ENCODE measurements around the gene HDAC1.

Gene HDAC1

DNA sequence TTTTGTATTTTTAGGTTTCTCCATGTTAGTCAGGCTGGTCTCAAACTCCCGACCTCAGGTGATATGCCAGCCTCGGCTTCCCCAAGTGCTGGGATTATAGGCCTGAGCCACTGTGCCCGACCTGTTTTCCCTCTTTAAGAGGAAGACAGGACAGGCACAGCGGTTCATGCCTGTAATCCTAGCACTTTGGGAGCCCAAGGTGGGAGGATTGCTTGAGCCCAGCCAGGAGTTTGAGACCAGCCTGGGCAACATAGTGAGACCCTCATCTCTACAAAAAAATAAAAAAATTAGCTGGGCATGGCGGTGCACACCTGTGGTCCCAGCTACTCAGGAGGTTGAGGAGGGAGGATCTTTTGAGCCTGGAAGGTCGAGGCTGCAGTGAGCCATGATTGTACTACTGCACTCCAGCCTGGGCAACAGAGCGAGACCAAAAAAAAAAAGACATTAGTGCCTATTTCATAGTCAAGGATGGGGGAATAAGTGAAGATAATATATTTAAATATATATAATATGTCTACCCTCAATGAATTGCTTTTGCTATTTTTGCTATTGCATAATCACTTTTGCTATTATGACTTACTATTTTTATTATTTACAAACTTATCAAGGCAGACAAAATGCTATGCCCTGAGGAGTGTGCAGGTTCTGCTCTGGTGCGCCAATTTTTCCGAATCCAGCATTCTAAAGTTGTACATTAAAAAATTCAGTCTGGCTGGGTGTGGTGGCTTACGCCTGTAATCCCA is 26.4 kb downstream of the HDAC1 start:
- TF ChIP-seq, protein P1, sequence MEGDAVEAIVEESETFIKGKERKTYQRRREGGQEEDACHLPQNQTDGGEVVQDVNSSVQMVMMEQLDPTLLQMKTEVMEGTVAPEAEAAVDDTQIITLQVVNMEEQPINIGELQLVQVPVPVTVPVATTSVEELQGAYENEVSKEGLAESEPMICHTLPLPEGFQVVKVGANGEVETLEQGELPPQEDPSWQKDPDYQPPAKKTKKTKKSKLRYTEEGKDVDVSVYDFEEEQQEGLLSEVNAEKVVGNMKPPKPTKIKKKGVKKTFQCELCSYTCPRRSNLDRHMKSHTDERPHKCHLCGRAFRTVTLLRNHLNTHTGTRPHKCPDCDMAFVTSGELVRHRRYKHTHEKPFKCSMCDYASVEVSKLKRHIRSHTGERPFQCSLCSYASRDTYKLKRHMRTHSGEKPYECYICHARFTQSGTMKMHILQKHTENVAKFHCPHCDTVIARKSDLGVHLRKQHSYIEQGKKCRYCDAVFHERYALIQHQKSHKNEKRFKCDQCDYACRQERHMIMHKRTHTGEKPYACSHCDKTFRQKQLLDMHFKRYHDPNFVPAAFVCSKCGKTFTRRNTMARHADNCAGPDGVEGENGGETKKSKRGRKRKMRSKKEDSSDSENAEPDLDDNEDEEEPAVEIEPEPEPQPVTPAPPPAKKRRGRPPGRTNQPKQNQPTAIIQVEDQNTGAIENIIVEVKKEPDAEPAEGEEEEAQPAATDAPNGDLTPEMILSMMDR (IDR thresholded peaks at IDR 0.05; ENCODE audit: insufficient read depth, low read depth, low read length, missing control alignments), result no peak

DNA sequence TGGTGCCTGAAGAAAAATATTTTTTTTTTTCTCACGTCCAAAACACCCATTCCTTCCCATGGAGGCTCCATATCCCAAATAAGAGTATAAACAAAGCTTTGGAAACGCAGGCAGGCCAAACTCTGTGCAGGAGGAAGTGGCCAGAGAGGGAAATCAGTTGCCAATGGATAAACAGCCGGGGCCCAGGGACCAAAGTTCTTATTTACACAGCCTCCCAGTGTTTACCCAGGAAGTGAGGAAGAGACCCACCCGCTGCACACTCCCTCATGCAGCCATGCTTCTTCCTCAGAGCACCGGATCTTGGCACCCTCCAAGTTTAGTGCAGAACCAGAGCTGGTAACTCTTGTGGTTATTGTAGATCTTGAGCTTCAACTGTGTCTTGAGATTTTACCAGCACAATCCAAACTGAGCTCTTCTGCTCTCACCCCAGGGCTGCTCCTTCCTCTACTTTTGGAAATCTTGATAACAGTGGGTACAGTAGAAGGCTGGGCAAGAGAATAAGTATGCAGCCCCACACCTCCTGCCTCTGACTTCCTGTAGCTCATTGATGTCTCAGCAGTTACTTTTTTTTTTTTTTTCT is 29.9 kb downstream of the HDAC1 start:
- TF ChIP-seq, protein P1 (IDR thresholded peaks at IDR 0.05; ENCODE audit: insufficient read depth, low read depth, low read length, missing control alignments), result no peak
- H3K4me3 ChIP-seq (ENCODE audit: low read length), result no peak overlapping the region
- no peak for DNase-seq (ENCODE audit: low read depth)

More for the DNA sequence above, 26.4 kb downstream of the HDAC1 start:
- no peak overlapping the region for H3K4me3 ChIP-seq (ENCODE audit: low read length)
- DNase-seq (ENCODE audit: low read depth), result no peak

DNA sequence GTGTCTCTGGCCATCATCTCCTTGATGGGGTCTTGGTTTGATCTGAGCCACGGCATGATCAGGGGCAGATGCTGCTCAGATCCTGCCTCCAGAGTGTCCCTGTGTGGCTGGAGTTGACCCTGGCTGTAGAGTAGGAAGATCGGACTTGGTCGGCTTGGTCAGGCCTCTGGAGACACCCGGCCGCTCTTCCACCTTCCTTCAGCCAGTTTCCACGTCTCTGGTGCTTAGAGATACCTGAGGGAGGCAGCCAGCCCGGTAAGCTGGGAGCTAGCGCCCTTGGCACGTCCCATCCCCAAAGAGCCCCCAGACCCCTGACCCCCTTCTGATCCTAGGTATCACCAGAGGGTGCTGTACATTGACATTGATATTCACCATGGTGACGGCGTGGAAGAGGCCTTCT is 35.3 kb downstream of the HDAC1 start:
- no peak for DNase-seq (ENCODE audit: low read depth)
- TF ChIP-seq, protein P1 (IDR thresholded peaks at IDR 0.05; ENCODE audit: insufficient read depth, low read depth, low read length, missing control alignments), result no peak
- no peak overlapping the region for H3K4me3 ChIP-seq (ENCODE audit: low read length)

DNA sequence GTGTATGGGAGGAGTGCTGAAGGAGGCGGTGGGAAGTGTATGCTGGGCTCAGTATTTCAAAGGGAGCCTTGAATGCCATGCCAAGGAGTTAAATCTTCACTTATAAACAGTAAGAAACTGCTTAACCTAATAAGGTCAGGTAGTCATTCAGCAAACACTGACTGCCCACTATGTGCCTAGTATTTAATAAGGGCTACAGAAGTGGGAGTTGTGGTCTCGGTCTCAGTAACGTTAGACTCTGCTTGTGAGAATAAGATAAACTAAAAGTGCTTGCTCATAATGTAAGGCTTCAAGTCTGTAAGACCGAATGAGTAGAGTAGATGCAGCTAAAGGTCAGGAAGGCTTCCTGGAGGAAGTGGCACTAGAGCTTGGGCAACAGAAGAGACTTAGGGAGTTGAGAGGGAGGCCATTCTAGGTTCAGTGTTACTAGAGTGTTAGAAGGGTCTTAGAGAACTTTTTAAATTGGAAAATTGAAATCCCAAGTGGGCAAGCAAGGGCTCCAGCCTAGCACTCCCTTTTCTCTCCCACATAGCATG is 38.1 kb downstream of the HDAC1 start:
- no peak overlapping the region for H3K4me3 ChIP-seq (ENCODE audit: low read length)
- DNase-seq (ENCODE audit: low read depth), result no peak
- TF ChIP-seq, protein P1 (IDR thresholded peaks at IDR 0.05; ENCODE audit: insufficient read depth, low read depth, low read length, missing control alignments), result no peak

DNA sequence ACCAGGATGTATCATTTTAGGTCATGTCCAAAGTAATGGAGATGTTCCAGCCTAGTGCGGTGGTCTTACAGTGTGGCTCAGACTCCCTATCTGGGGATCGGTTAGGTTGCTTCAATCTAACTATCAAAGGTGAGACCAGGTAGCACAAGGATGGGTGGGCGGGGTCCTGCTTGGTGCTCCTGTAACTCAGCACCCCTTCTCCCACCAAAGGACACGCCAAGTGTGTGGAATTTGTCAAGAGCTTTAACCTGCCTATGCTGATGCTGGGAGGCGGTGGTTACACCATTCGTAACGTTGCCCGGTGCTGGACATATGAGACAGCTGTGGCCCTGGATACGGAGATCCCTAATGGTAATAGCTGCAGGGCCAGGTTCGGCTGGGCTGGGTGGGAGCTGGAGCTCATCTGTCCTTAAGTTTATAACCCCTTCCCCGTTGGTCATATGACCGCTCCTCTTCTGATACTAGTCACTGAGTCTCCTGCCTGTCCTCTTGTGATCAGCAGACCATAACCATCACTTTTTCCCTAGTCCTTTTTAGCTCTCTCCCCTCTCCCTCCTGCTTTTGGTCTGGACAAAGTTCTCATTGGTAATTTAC is 38.8 kb downstream of the HDAC1 start:
- no peak for DNase-seq (ENCODE audit: low read depth)
- TF ChIP-seq, protein P1 (IDR thresholded peaks at IDR 0.05; ENCODE audit: insufficient read depth, low read depth, low read length, missing control alignments), result no peak
- H3K4me3 ChIP-seq (ENCODE audit: low read length), result no peak overlapping the region

DNA sequence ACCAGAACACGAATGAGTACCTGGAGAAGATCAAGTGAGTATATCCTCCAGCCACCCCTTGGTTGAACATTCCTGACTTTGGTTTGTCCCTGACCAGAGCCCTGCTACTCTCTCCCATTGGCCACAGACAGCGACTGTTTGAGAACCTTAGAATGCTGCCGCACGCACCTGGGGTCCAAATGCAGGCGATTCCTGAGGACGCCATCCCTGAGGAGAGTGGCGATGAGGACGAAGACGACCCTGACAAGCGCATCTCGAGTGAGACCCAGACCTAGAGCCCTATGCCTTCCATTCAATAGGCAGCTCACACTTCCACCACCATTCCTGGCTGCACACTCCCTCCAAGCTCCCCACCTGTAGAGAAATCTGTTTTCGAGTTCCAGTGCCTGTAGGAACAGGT is 39.7 kb downstream of the HDAC1 start:
- TF ChIP-seq, protein P1 (IDR thresholded peaks at IDR 0.05; ENCODE audit: insufficient read depth, low read depth, low read length, missing control alignments), result no peak
- no peak for DNase-seq (ENCODE audit: low read depth)
- H3K4me3 ChIP-seq (ENCODE audit: low read length), result no peak overlapping the region

Measured in epithelial cell of esophagus (primary cell).